ENCODE data around the gene SERPINB6.
A peak's percentile ranks its signal among the peaks of the same experiment; 100 is the strongest.

SERPINB6 gene

GRCh38 chr6:2999618-3000557, 28.5 kb upstream of the SERPINB6 start, which contains the start of gene NQO2:
NQO2 (plus strand) TSS chr6:2999894; CDS start chr6:3006553, 6,659 bp downstream.
- peak within 1 kb of the TSS; percentile 75 for H3K4me3 ChIP-seq (ENCODE audit: low read depth, low read length)
- DNase-seq (ENCODE audit: low read depth), result peak; percentile 92
- TF ChIP-seq, protein P1, sequence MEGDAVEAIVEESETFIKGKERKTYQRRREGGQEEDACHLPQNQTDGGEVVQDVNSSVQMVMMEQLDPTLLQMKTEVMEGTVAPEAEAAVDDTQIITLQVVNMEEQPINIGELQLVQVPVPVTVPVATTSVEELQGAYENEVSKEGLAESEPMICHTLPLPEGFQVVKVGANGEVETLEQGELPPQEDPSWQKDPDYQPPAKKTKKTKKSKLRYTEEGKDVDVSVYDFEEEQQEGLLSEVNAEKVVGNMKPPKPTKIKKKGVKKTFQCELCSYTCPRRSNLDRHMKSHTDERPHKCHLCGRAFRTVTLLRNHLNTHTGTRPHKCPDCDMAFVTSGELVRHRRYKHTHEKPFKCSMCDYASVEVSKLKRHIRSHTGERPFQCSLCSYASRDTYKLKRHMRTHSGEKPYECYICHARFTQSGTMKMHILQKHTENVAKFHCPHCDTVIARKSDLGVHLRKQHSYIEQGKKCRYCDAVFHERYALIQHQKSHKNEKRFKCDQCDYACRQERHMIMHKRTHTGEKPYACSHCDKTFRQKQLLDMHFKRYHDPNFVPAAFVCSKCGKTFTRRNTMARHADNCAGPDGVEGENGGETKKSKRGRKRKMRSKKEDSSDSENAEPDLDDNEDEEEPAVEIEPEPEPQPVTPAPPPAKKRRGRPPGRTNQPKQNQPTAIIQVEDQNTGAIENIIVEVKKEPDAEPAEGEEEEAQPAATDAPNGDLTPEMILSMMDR (IDR thresholded peaks at IDR 0.05; ENCODE audit: insufficient read depth, low read depth, low read length, missing control alignments), result no peak

DNA sequence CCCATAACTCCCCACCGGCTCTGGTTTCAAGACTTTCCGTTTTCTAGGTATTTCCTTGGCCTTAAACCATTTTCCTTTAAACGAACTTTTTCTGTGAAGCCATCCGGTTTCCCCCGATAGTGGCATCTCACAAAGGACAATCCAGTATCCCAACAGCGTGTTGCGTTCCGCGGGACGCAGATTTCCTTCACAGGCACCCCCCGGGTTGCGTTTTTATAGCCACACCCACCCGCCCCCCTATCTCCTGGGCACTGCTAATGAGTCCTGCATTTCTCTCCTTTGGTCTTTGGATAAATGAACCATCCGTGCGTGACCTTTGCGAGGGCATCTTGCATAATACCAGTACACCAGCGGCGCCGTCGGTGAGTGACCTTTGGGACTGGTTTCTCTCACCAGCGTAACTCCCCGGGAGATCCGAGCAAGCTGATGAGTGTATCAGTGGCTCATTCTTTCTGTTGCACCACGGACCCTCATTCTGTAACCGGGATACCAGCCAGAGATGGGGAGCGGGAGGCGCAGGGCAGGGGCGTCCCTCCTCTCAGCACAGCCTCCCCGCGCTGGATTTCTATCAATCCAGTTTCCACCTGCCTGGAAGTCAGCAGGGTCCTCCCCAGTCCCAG, 27.7 kb upstream of the SERPINB6 start:
- peak; percentile 42 for DNase-seq (ENCODE audit: low read depth)
- H3K4me3 ChIP-seq (ENCODE audit: low read depth, low read length), result peak overlapping the region; percentile 69
- TF ChIP-seq, protein P1 (IDR thresholded peaks at IDR 0.05; ENCODE audit: insufficient read depth, low read depth, low read length, missing control alignments), result no peak

- DNase-seq (ENCODE audit: low read depth), result peak; percentile 36
- TF ChIP-seq, protein P1 (IDR thresholded peaks at IDR 0.05; ENCODE audit: insufficient read depth, low read depth, low read length, missing control alignments), result peak; percentile 44
- peak overlapping the region; percentile 69 for H3K4me3 ChIP-seq (ENCODE audit: low read depth, low read length)
Measured at GRCh38 chr6:2998249-2998997, 27.1 kb upstream of the SERPINB6 start.

- DNase-seq (ENCODE audit: low read depth), result no peak
- TF ChIP-seq, protein P1 (IDR thresholded peaks at IDR 0.05; ENCODE audit: insufficient read depth, low read depth, low read length, missing control alignments), result no peak
- H3K4me3 ChIP-seq (ENCODE audit: low read depth, low read length), result no peak overlapping the region
Measured at GRCh38 chr6:2993755-2994317, 22.5 kb upstream of the SERPINB6 start.

GRCh38 chr6:2992330-2992979, 21.1 kb upstream of the SERPINB6 start:
- no peak for DNase-seq (ENCODE audit: low read depth)
- no peak overlapping the region for H3K4me3 ChIP-seq (ENCODE audit: low read depth, low read length)
- TF ChIP-seq, protein P1 (IDR thresholded peaks at IDR 0.05; ENCODE audit: insufficient read depth, low read depth, low read length, missing control alignments), result no peak

GRCh38 chr6:2990932-2991506, 19.7 kb upstream of the SERPINB6 start:
- no peak overlapping the region for H3K4me3 ChIP-seq (ENCODE audit: low read depth, low read length)

More at GRCh38 chr6:2990932-2991506, 19.7 kb upstream of the SERPINB6 start:
- TF ChIP-seq, protein P1 (IDR thresholded peaks at IDR 0.05; ENCODE audit: insufficient read depth, low read depth, low read length, missing control alignments), result no peak
- DNase-seq (ENCODE audit: low read depth), result no peak

Data from GM12865 (cell line).